Measurements from ENCODE around the gene SLC4A1.

GRCh38 chr17:44223541-44224071 is 44.3 kb downstream of the SLC4A1 start:
- TF ChIP-seq CREB1 (CRISPR knock-in tag; IDR thresholded peaks at IDR 0.05) (no peak), ATF3 (CRISPR knock-in tag; conservative IDR thresholded peaks at IDR 0.05) (no peak)
